H54 (cell line): ENCODE results near the gene SEL1L2.
"Not testable (repeated sequence)": the region's sequence is repeated elsewhere in the genome, so short reads cannot be mapped to it uniquely, and the experiment has no call there.

Experiments used
- DNase-seq: peaks from one replicate; pipeline ENCODE4 v3.0.0; 2011; ENCODE audit warnings: low spot score, mixed read lengths; ENCODE audit not compliant: insufficient read length
- FAIRE-seq: peaks from 3 replicates; lab custom pipeline; 2011; peaks lifted over from hg19 to GRCh38; lab: Jason Lieb, UNC
- POLR2A ChIP-seq: IDR thresholded peaks from 2 replicates; pipeline ENCODE4 v1.6.1; 2011; ENCODE audit warnings: low read depth, mild to moderate bottlenecking, low read length

SEL1L2 gene

GRCh38 chr20:13990465-13990864, at the start of gene SEL1L2:
Gene SEL1L2, minus strand, starts transcription at chr20:13990614. Its CDS starts 80 bp downstream, at chr20:13990534.
- FAIRE-seq (no peak), DNase-seq (no peak)

GRCh38 chr20:14036567-14036966, 46.2 kb upstream of the SEL1L2 start:
- DNase-seq (no peak), FAIRE-seq (no peak)
- TF ChIP-seq POLR2A, result no peak

More at GRCh38 chr20:13990465-13990864, at the start of gene SEL1L2:
- no peak for TF ChIP-seq POLR2A

GRCh38 chr20:14033310-14033709, 42.9 kb upstream of the SEL1L2 start:
- no peak for TF ChIP-seq POLR2A
- FAIRE-seq, result no peak
- no peak for DNase-seq

GRCh38 chr20:14030991-14031390, 40.6 kb upstream of the SEL1L2 start:
- TF ChIP-seq POLR2A, result no peak
- DNase-seq, result no peak
- FAIRE-seq, result no peak

- FAIRE-seq (no peak), DNase-seq (no peak)
- no peak for TF ChIP-seq POLR2A
Measured at GRCh38 chr20:14012671-14013070, 22.3 kb upstream of the SEL1L2 start.

- FAIRE-seq, result no peak
- TF ChIP-seq POLR2A, result no peak
- no peak for DNase-seq
Measured at GRCh38 chr20:14009208-14009607, 18.8 kb upstream of the SEL1L2 start.

GRCh38 chr20:14005996-14006395, 15.6 kb upstream of the SEL1L2 start:
- DNase-seq (no peak), FAIRE-seq (no peak)
- TF ChIP-seq POLR2A, result no peak

- no peak for TF ChIP-seq POLR2A
- DNase-seq (no peak), FAIRE-seq (no peak)
Measured at GRCh38 chr20:14000917-14001316, 10.5 kb upstream of the SEL1L2 start.

GRCh38 chr20:13996265-13996664, 5.9 kb upstream of the SEL1L2 start:
- TF ChIP-seq POLR2A, result no peak
- no peak for DNase-seq
- no peak for FAIRE-seq

- TF ChIP-seq POLR2A, result no peak
- no peak for DNase-seq
- FAIRE-seq, result no peak
Measured at GRCh38 chr20:13995841-13996240, 5.4 kb upstream of the SEL1L2 start.

- DNase-seq (no peak), FAIRE-seq (no peak)
- TF ChIP-seq POLR2A, result no peak
Measured at GRCh38 chr20:13995086-13995665, 4.8 kb upstream of the SEL1L2 start, which contains the start of gene MACROD2. Gene MACROD2, plus strand, starts transcription at chr20:13995516.

- DNase-seq, FAIRE-seq: not testable (repeated sequence)
Measured at GRCh38 chr20:13991955-13992354, 1.5 kb upstream of the SEL1L2 start.

GRCh38 chr20:13991311-13991710, 897 bp upstream of the SEL1L2 start:
- no peak for TF ChIP-seq POLR2A
- DNase-seq (no peak), FAIRE-seq (no peak)

- TF ChIP-seq POLR2A, result no peak
- FAIRE-seq, result no peak
- DNase-seq, result no peak
Measured at GRCh38 chr20:13984211-13984610, 6.2 kb downstream of the SEL1L2 start.

GRCh38 chr20:13960525-13960924, 29.9 kb downstream of the SEL1L2 start:
- no peak for TF ChIP-seq POLR2A
- no peak for DNase-seq
- no peak for FAIRE-seq
